ENCODE data around the gene TANGO2. TPM values are rescaled to one million over a fixed set of nuclear protein-coding genes. Genes with fewer than 3 reads are reported as not detected.

Gene TANGO2
- total and polyA plus RNA-seq, 2 of the 8 experiments (the other 6 are each of a cell fraction or from before 2014, with no cell fraction given), result 10.1 to 18.4 TPM

DNA sequence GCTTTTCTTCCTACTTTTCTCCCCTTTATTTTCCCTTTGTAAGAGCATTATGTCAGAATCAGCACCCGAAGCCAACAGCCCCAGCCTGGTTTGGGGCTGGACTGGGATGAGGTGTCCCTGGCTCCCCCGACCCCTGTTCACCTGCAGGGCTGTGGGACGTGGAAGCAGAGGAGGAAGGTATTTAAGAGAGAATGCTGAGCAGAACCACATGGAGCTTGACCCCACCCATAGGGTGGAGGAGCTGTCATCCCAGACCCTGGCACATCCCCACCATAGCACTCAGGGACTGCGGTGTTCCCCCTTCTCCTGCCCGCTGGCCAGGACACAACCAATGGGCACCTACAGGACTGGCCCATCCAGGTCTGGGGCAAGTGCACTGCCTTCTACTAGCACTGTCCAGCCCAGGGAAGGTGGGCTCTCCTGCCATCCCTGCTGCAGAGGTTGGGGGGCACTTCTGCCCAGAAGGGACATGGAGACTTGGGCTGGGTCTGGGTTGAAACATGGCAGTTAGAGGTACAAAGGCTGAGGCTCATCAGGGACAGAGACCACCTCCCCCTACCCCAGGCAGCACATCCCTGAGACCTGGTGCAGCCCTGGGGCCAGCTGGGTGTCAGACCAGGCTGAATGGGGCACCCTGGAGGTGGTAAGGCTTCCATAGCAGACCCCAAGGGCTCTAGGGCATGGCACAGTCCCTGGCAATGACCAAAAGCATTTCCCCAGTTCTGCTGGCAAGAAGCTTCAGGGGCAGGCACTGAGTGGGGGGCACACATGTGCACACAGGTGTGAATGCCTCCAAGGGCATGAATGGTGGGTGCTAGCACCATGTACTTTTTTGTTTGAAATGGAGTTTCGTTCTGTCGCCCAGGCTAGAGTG lies 19.7 kb downstream of the TANGO2 start (continued):
- TF ChIP-seq, protein P1, sequence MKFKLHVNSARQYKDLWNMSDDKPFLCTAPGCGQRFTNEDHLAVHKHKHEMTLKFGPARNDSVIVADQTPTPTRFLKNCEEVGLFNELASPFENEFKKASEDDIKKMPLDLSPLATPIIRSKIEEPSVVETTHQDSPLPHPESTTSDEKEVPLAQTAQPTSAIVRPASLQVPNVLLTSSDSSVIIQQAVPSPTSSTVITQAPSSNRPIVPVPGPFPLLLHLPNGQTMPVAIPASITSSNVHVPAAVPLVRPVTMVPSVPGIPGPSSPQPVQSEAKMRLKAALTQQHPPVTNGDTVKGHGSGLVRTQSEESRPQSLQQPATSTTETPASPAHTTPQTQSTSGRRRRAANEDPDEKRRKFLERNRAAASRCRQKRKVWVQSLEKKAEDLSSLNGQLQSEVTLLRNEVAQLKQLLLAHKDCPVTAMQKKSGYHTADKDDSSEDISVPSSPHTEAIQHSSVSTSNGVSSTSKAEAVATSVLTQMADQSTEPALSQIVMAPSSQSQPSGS (IDR thresholded peaks at IDR 0.05; ENCODE audit: low read length), result no peak
- TF ChIP-seq GTF2F1 (IDR thresholded peaks at IDR 0.05; ENCODE audit: borderline replicate concordance, low read depth, low read length) (no peak), SRF (IDR thresholded peaks at IDR 0.05; ENCODE audit: low read depth, low read length) (no peak), ZNF274 (IDR thresholded peaks at IDR 0.05; ENCODE audit: borderline replicate concordance, extremely low read depth, low read length) (no peak)
- TF ChIP-seq, protein P2, sequence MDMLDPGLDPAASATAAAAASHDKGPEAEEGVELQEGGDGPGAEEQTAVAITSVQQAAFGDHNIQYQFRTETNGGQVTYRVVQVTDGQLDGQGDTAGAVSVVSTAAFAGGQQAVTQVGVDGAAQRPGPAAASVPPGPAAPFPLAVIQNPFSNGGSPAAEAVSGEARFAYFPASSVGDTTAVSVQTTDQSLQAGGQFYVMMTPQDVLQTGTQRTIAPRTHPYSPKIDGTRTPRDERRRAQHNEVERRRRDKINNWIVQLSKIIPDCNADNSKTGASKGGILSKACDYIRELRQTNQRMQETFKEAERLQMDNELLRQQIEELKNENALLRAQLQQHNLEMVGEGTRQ (IDR thresholded peaks at IDR 0.05; ENCODE audit: low read length), result no peak

Data from H1 (cell line).